COR-L47 (cell line): ENCODE data around the gene GRWD1.

Source experiments
- DNase-seq: peaks from one replicate; lab custom pipeline; 2025; lab: John Stamatoyannopoulos, UW

The GRWD1 gene

GRCh38 chr19:48497728-48498594 lies 52.2 kb downstream of the GRWD1 start:
- DNase-seq: no peak

GRCh38 chr19:48498595-48499311 lies 53.0 kb downstream of the GRWD1 start:
- no peak for DNase-seq

- DNase-seq: no peak
These were observed 53.7 kb downstream of the GRWD1 start for GRCh38 chr19:48499316-48500090.

GRCh38 chr19:48500830-48501493 lies 55.2 kb downstream of the GRWD1 start:
- DNase-seq: no peak

- peak; percentile 78 for DNase-seq
These were observed 55.9 kb downstream of the GRWD1 start for GRCh38 chr19:48501494-48502349.

- DNase-seq: no peak
These were observed 56.7 kb downstream of the GRWD1 start for GRCh38 chr19:48502350-48503018.

- DNase-seq: peak; percentile 35
These were observed 60.5 kb downstream of the GRWD1 start for GRCh38 chr19:48506138-48506733.
